Right hindlimb (tissue), 1 donor: ENCODE data around the gene STK32C.
"Not testable (repeated sequence)": the region's sequence is repeated elsewhere in the genome, so short reads cannot be mapped to it uniquely, and the experiment has no call there.

Source experiments
- DNase-seq: peaks from one replicate; pipeline ENCODE4 v3.0.0-alpha.2; 2018

STK32C gene

DNA sequence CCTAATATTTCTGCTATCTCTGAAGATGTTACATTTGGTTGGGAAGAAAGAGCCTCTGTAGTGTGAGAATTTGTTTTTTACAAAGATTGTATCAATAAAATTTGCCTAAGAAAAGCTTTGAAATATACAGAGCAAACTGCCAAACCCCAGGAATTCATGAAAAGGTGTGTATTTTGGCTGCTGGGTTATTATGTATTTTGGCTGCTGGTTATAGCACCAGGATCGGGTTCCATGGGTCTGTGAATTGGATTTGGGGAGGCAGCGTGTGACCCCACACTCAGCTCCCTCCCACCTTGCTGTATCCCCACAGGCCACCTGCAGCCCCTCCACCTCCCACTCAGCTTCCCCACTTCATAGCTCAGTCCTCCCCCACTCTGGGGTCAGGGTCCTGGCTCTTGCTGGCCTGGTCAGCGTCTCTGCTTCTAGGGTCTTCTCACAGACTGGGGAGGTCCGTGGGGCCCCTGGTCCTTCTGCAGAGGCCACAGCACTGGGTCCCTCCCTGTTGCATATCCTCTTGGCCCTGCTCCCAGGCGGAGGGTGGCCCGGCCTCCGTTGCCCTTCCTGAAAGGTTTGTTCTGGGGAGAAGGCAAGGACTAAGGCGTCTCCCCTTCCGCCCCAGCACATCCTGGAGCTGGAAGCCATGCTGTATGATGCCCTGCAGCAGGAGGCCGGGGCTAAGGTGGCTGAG lies 145.0 kb downstream of the STK32C start:
- no peak for DNase-seq

DNA sequence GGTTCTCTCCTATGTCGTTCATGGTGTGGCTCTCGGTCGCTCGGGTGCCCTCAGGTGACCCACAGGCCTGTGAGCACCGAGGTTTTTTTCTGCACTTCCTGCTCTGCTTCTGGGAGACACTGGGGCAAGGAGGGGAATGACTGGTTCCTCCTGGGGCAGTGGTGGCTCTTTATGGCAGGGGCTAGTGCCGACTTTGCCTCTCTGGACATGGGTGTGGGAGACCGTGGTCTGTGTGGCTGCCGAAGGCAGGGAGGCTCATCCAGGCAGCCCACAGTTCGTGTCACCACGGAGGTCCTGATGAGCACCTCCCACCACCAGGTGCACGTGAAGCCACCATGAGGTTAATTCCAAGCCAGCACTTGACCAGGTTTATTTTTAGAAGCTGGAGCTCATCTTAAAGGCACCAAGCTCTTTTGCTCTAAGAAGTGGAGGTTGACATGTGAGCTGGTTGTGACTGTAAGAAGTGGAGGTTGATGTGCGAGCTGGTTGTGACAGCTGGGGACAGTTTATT lies 145.7 kb downstream of the STK32C start:
- no peak for DNase-seq

DNA sequence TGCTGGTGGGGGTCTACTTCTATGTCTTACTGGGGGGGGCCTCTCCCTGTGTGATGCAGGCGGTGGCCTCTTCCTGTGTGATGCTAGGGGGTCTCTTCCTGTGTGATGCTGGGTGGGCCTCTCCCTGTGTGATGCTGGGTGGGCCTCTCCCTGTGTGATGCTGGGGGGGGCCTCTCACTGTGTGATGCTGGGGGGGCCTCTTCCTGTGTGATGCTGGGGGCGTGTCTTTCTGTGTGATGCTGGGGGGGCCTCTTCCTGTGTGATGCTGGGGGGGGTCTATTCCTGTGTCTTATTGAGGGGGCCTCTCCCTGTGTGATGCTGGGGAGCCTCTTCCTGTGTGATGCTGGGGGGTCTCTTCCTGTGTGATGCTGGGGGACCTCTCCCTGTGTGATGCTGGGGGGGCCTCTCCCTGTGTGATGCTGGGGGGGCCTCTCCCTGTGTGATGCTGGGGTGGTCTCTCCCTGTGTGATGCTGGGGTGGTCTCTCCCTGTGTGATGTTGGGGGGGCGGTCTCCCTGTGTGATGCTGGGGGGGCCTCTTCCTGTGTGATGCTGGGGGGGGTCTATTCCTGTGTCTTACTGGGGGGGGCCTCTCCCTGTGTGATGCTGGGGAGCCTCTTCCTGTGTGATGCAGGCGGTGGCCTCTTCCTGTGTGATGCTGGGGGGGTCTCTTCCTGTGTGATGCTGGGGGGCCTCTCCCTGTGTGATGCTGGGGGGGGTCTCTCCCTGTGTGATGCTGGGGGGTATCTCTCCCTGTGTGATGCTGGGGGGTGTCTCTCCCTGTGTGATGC lies 146.7 kb downstream of the STK32C start:
- DNase-seq, result not testable (repeated sequence)

GRCh38 chr10:132160231-132160630 lies 147.5 kb downstream of the STK32C start:
- not testable (repeated sequence) for DNase-seq

DNA sequence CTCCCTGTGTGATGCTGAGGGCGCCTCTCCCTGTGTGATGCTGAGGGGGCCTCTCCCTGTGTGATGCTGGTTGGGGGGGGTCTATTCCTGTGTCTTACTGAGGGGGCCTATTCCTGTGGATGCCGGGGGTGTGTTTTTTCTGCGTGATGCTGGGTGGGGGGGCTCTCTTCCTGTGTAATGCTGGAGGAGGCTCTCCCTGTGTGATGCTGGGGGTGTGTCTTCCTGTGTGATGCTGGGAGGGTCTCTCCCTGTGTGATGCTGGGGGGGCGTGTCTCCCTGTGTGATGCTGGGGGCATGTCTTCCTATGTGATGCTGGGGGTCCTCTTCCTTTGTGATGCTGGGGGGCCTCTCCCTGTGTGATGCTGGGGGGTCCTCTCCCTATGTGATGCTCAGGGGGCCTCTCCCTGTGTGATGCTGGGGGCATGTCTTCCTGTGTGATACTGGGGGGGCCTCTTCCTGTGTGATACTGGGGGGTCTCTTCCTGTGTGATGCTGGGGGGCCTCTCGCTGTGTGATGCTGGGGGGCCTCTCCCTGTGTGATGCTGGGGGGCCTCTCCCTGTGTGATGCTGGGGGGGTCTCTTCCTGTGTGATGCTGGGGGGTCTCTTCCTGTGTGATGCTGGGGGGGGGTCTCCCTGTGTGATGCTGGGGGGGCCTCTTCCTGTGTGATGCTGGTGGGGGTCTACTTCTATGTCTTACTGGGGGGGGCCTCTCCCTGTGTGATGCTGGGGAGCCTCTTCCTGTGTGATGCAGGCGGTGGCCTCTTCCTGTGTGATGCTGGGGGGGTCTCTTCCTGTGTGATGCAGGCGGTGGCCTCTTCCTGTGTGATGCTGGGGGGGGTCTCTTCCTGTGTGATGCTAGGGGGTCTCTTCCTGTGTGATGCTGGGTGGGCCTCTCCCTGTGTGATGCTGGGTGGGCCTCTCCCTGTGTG lies 148.2 kb downstream of the STK32C start:
- DNase-seq, result not testable (repeated sequence)

- no peak for DNase-seq
These were observed 148.9 kb downstream of the STK32C start for GRCh38 chr10:132158823-132159222.

- no peak for DNase-seq
These were observed 149.5 kb downstream of the STK32C start for GRCh38 chr10:132158122-132158741.
